OCI-LY7 (cell line): ENCODE data around the gene VIPAS39.

Experiments
- EZH2phosphoT487 ChIP-seq: fragments of 200-600 bp; sonication (generic); IDR thresholded peaks from 2 replicates; pipeline ENCODE4 v1.6.1; 2018; ENCODE audit warnings: low read depth, borderline replicate concordance, mild to moderate bottlenecking, mixed run types, antibody characterized with exemption, low read length, moderate library complexity, mixed read lengths
- TF ChIP-seq, protein P1 (sequence below): fragments of 200-600 bp; sonication (generic); conservative IDR thresholded peaks from 2 replicates; pipeline ENCODE4 v1.5.1; 2014; ENCODE audit warnings: mild to moderate bottlenecking, antibody characterized with exemption, low read length, moderate library complexity, mixed read lengths

DNA sequence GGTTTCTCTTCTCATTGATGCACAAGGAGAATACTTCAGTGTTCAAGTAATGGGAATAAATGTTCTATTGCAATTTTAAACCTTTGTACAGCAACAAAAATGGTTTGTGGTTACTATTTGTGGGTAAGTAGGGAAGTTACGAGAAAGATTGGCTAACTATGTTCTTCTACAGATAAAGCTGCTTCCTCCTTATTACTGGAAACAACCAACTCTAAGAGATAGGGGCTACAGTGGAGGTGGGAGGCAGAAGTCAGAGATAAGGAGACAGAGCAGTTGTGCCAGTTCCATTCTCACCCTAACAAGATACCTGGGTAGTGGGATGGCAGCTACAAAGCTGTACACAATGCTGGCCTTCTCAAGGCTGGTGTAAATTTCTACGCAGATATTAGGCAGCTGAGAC, 50.2 kb downstream of the VIPAS39 start:
- TF ChIP-seq EZH2phosphoT487, result no peak
- TF ChIP-seq, protein P1, sequence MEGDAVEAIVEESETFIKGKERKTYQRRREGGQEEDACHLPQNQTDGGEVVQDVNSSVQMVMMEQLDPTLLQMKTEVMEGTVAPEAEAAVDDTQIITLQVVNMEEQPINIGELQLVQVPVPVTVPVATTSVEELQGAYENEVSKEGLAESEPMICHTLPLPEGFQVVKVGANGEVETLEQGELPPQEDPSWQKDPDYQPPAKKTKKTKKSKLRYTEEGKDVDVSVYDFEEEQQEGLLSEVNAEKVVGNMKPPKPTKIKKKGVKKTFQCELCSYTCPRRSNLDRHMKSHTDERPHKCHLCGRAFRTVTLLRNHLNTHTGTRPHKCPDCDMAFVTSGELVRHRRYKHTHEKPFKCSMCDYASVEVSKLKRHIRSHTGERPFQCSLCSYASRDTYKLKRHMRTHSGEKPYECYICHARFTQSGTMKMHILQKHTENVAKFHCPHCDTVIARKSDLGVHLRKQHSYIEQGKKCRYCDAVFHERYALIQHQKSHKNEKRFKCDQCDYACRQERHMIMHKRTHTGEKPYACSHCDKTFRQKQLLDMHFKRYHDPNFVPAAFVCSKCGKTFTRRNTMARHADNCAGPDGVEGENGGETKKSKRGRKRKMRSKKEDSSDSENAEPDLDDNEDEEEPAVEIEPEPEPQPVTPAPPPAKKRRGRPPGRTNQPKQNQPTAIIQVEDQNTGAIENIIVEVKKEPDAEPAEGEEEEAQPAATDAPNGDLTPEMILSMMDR, result no peak
